Activated CD4-positive, alpha-beta memory T cell treated with anti-CD3 and anti-CD28 coated beads for 36 hours (primary cell): Measurements from ENCODE around the gene EMC10. TPM values are rescaled to one million over a fixed set of nuclear protein-coding genes. Genes with fewer than 3 reads are reported as not detected.
"Not testable (repeated sequence)": the region's sequence is repeated elsewhere in the genome, so short reads cannot be mapped to it uniquely, and the experiment has no call there.

Source experiments
- CTCF ChIA-PET: fragments of 350-600 bp; sonication (Branson Sonifier 250); formaldehyde crosslinking; loops from one replicate; lab custom pipeline; 2021; ENCODE audit warnings: antibody characterized with exemption, inconsistent platforms; lab: Charles Lee
- POLR2A ChIA-PET: fragments of 350-600 bp; sonication (Branson Sonifier 250); formaldehyde crosslinking; loops from one replicate; lab custom pipeline; 2021; ENCODE audit warnings: antibody characterized with exemption; lab: Charles Lee
- DNase-seq: peaks from one replicate; pipeline ENCODE4 v3.0.0-alpha.2; 2020
- H3K27ac Mint-ChIP-seq: one replicate; pipeline ENCODE4 v1.8.0; 2021; ENCODE audit warnings: mixed read lengths
- H3K27me3 Mint-ChIP-seq: one replicate; pipeline ENCODE4 v1.8.0; 2021; ENCODE audit warnings: mixed read lengths
- H3K36me3 Mint-ChIP-seq: one replicate; pipeline ENCODE4 v1.8.0; 2021; ENCODE audit warnings: mixed read lengths
- H3K4me1 Mint-ChIP-seq: one replicate; pipeline ENCODE4 v1.8.0; 2021; ENCODE audit warnings: low read depth, mixed read lengths
- H3K4me3 Mint-ChIP-seq: one replicate; pipeline ENCODE4 v1.8.0; 2021; ENCODE audit warnings: mild to moderate bottlenecking, mixed read lengths
- H3K9me3 Mint-ChIP-seq: one replicate; pipeline ENCODE4 v1.8.0; 2021; ENCODE audit warnings: mixed read lengths
- intact Hi-C: fragments of 100-400 bp; cut with micrococcal nuclease; formaldehyde crosslinking; loops from one replicate; pipeline ENCODE4 v1.15.1; 2023
- total RNA-seq, 2 experiments: library from RNA; stranded (reverse); gene quantifications; one replicate each; pipeline ENCODE4 v1.2.3, GENCODE V29; 2021

EMC10 gene
- total RNA-seq, 2 experiments from 2014 or later = 37.5 to 37.6 TPM

DNA sequence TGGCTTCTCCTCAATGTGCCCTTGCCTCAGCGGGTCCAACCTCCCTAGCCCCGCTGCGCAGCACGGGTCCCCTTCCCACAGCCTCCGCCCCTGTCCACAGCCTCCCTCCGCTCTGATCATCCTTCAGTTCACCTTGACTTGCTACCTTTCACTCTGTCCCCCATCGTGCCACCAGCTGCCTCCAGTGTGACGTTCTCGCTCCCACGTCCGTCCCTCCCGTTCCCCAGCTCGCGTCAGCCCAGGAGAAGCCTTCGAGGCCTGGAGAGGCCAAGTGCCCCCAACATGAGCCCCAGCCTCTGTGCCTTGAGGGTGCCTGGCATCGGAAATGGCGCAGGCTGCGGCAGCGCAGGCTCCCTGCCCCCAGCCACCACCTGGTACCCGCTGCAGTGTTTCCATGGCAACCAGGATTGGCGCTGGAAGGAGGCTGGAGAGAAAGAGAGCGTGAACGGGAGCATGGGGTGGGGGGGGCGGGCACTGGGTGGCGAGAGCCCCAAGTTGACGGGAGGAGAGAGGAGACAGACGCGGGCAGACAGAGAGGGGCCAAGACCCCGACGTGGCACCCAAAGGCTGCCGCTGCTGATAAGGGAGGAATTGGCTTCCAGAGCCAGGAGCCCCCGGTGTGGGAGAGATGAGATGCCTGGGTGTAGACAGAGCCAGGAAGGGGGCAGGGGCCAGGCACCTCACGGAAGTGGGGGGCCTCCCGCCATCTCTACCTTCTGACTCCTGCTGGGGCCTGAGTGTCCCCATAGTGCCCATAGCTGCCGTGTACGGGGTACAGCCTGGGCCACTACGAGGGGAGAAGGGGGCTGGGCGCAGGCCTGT lies 38.2 kb downstream of the EMC10 start:
- CTCF ChIA-PET = no interaction called here

DNA sequence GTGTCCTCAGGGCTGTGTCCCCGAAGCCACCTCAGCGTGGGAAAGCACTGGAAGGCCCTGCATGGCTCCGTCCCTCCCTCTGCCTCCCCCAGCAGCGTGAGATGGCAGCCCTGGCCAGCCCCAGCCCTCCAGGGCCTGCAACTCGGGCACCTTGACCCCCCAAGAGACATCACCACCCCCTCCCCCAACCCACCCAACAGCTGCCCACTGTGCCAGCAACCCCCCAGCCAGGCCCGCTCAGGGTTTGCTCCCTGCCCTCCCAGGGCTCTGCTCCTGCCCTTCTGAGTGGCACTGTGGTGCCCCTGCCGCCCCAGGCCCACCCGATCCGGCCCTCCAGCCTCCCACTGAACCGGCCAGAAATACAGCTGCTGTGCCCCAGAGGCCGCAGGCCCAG lies 38.9 kb downstream of the EMC10 start:
- ChIA-PET POLR2A (no interaction called here), CTCF (no interaction called here)
- Mint-ChIP-seq H3K9me3 (no peaks in the 10 kb centered on the region), H3K4me1 (peaks cover 14% of the 10 kb centered on the region), H3K27me3 (peaks cover 6% of the 10 kb centered on the region), H3K27ac (no peak overlapping the region), H3K4me3 (no peak overlapping the region), H3K36me3 (no peaks in the 10 kb centered on the region)
- intact Hi-C loops = no loop called here
- no peak for DNase-seq

More for the DNA sequence above, 38.2 kb downstream of the EMC10 start:
- H3K36me3 Mint-ChIP-seq = no peaks in the 10 kb centered on the region
- H3K4me3 Mint-ChIP-seq = no peak overlapping the region
- intact Hi-C loops = no loop called here
- peaks cover 14% of the 10 kb centered on the region for H3K4me1 Mint-ChIP-seq
- no peak overlapping the region for H3K27ac Mint-ChIP-seq
- peaks cover 6% of the 10 kb centered on the region for H3K27me3 Mint-ChIP-seq
- no peak for DNase-seq
- no peaks in the 10 kb centered on the region for H3K9me3 Mint-ChIP-seq
- POLR2A ChIA-PET = no interaction called here

DNA sequence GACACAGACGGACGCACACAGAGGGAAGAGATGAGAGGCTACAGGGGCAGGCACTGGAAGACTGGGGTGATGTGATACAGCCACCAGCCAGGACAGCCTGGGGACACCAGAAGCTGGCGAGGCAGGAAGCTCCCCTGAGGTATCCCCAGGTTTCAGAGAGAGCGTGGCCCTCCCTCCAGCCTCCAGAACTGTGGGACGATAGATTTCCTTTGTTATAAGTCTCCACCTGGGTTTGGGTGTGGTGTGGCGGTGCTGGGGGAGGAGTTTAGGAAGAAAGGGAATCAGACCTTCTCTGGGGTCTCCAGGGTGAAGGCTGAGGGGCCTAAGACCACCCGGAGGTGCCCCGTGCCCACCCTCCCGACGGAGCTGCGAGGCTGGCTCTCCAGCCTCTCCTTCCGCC lies 40.1 kb downstream of the EMC10 start:
- H3K4me3 Mint-ChIP-seq = no peak overlapping the region
- DNase-seq = no peak
- intact Hi-C loops = no loop called here
- peaks cover 8% of the 10 kb centered on the region for H3K4me1 Mint-ChIP-seq
- ChIA-PET CTCF (no interaction called here), POLR2A (no interaction called here)
- peaks cover 6% of the 10 kb centered on the region for H3K27me3 Mint-ChIP-seq
- H3K36me3 Mint-ChIP-seq = no peaks in the 10 kb centered on the region
- no peak overlapping the region for H3K27ac Mint-ChIP-seq
- no peaks in the 10 kb centered on the region for H3K9me3 Mint-ChIP-seq

DNA sequence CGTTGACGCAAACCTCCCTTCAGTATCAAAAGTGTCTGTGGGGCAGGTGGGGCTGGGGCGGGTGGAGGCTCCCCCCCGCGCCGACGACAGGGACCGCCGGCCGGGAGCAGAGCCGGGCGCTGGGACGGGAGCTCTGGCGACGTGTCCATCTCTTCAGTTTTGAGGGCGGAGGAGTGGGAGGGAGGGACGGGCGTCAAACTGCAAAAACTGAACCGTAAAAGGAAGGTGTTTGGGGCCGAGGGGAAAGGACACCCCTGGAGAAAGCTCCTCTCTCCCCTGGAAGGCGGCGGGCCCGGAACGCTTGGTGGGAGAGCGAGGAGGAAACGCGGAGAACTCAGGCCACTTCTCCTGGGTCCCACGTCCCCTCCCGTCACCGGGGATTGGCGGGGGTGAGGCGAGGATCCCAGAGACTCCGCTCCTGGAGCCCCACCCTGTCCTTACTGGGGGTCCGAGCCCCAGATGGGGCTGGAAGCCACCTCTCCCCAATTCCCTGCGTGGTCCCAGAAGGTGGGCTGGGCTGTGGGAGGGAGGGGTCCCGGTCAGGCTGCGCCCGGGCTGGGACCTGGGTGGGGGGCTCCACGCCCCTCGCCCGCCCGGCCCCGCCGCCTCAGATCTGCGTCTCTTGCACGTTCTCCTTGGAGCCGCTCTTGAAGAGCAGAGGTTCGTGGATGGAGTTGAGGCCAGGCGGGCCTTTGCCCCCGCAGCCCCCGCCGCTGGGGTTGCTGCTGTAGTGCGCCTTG lies 40.8 kb downstream of the EMC10 start:
- intact Hi-C loops = no loop called here
- Mint-ChIP-seq H3K4me3 (no peak overlapping the region), H3K36me3 (no peaks in the 10 kb centered on the region), H3K27me3 (peaks cover 6% of the 10 kb centered on the region), H3K27ac (no peak overlapping the region), H3K9me3 (no peaks in the 10 kb centered on the region), H3K4me1 (peaks cover 3% of the 10 kb centered on the region)
- ChIA-PET CTCF (no interaction called here), POLR2A (no interaction called here)
- DNase-seq = no peak

DNA sequence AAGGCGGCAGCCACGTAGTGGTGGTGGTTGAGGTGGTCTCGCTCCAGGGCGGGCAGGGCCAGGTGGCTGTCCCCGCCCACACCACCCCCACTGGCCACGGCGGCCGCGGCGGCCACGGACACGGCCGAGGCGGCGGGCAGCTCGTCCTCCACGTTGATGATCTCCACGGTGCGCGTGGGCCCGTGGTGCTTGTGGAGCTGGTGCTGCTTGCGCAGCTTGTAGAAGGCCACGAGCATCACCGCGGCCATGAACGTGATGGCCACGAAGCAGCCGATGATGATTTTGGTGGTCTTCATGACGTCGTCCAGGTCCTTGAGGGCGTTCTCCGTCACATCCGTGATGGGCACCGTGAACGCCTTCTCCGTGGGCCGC lies 41.4 kb downstream of the EMC10 start:
- peaks cover 3% of the 10 kb centered on the region for H3K4me1 Mint-ChIP-seq
- CTCF ChIA-PET = interaction anchor here (1.3 kb wide), 1 partner anchor 57 kb away, joined by 5 read pairs; no protein-coding TSS in a partner anchor

DNA sequence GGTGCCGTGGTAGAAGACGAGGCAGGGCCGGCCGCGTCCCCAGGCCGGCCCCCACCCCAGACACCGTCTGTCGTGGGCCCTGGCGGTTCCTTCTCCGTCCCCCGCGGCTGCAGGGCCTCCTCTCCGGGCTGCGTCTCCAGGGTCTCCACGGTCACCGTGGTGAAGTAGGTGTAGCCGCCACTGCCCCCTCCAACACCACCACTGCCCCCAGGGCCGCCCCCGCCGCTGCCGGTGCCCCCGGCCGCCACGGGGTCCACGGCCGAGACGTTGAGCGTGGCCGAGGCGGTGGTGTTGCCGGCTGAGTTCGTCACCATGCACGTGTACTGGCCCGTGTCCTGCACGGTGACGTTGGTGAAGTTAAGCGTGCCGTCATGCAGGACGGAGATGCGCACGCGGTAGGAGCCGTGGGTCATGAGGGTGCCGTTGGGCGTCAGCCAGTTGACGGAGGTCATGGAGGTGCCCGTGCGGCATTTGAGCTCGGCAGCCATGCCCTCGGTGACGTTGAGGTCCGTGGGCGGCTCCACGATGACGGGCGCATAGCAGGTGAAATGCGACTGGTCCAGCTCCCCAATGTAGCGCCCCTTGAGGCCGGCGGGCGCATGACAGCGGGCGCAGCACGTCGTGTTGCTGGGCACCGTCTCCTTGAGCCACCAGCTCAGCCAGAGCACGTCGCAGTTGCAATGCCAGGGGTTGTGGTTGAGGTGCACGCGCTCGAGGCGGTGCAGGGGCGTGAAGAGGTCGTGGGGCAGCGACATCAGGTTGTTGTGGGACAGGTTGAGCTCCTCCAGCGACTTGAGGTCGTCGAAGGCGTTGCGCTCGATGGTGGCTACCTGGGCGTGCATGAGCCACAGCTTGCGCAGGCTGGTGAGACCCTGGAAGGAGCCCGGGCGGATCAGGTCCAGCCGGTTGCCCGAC lies 42.0 kb downstream of the EMC10 start:
- H3K4me3 Mint-ChIP-seq = no peak overlapping the region
- POLR2A ChIA-PET = no interaction called here
- no peaks in the 10 kb centered on the region for H3K9me3 Mint-ChIP-seq
- no peak overlapping the region for H3K27ac Mint-ChIP-seq
- CTCF ChIA-PET = interaction anchor here (1.3 to 1.5 kb wide), 2 partner anchors 19 to 58 kb away, joined by 3 to 5 read pairs; no protein-coding TSS in a partner anchor
- H3K4me1 Mint-ChIP-seq = peaks cover 3% of the 10 kb centered on the region
- DNase-seq = no peak
- intact Hi-C loops = no loop called here
- H3K36me3 Mint-ChIP-seq = no peaks in the 10 kb centered on the region
- H3K27me3 Mint-ChIP-seq = peaks cover 3% of the 10 kb centered on the region

More for the DNA sequence above, 41.4 kb downstream of the EMC10 start:
- Mint-ChIP-seq H3K9me3 (no peaks in the 10 kb centered on the region), H3K4me3 (no peak overlapping the region), H3K27ac (no peak overlapping the region), H3K27me3 (peaks cover 6% of the 10 kb centered on the region), H3K36me3 (no peaks in the 10 kb centered on the region)
- intact Hi-C loops = no loop called here
- DNase-seq = no peak
- POLR2A ChIA-PET = no interaction called here

DNA sequence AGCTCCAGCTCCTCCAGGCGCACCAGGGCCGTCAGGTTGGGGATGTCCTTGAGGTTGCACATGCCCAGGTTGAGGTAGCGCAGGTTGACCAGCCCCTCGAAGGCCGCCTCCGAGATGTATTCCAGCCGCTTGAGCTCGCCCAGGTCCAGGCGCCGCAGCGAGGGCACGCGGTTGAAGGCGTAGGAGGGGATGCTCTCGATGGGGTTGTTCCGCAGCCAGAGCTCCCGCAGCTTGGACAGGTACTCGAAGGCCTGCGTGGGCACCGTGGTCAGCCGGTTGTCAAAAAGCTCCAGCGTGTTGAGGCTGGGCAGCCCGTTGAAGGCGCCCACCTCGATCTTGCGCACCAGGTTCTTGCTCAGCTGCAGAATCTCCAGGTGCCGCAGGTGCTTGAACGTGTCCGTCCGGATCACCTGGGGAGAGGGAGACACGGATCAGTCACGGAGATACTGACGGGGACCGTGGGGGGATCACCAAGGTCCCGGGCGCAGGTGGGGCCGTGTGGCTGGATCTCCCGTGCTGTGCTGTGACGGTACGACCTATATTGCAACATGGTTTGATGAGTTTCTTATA lies 42.8 kb downstream of the EMC10 start:
- no peaks in the 10 kb centered on the region for H3K36me3 Mint-ChIP-seq
- ChIA-PET CTCF (interaction anchor here (1.3 to 1.5 kb wide), 2 partner anchors 19 to 58 kb away, joined by 3 to 5 read pairs; no protein-coding TSS in a partner anchor), POLR2A (no interaction called here)
- no peak for DNase-seq
- no peak overlapping the region for H3K4me3 Mint-ChIP-seq
- no peaks in the 10 kb centered on the region for H3K9me3 Mint-ChIP-seq
- peaks cover 2% of the 10 kb centered on the region for H3K27me3 Mint-ChIP-seq
- intact Hi-C loops = no loop called here
- no peak overlapping the region for H3K27ac Mint-ChIP-seq
- peaks cover 3% of the 10 kb centered on the region for H3K4me1 Mint-ChIP-seq

DNA sequence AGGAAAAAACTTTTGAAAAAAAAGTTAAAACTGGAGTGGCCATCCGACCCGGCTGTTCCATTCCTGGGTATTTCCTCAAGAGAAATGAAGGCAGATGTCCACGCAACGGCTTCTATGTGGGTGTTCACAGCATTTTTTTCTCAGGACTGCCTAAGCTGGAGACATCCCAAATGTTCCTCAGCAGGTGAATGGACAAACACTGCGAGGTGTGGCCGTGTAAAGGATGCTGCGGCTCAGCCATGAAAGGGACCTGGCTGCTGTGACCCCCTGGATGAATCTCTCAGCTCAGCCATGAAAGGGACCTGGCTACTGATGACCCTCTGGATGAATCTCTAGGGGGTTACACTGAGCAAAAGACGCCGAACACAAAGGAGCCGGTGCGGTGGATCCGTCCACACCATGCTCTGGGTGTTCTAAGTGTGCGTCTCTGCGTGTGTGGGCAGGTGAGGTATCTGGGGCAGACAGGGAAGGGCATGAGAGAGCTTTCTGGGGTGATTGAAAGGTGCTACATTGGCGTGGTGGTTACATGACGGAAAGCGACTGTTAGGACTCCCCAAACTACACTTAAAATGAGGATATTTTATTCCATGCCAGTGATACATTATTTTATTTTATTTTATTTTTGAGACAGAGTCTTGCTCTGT lies 44.6 kb downstream of the EMC10 start:
- no peaks in the 10 kb centered on the region for H3K9me3 Mint-ChIP-seq
- CTCF ChIA-PET = interaction anchor here (1.3 to 1.8 kb wide), 2 partner anchors 16 to 35 kb away, joined by 4 to 5 read pairs; no protein-coding TSS in a partner anchor

DNA sequence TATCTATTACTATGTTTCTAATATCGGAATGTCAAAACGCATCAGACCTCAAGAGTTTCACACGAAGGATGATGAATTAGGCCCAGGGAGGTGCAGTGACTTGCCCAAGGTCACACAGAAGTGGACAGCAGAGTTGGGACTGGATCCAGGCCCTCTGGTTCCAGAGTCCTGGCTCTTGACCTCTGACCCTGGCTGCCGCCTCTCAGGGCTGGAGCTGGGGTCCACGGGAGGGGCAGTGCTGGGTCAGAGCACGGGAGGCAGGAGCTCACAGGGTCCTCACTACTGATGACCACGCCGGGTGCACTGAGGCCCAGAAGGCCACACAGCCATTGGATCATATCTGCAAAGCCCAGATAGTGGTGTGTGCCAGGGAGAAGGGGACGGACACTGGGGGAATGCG lies 46.6 kb downstream of the EMC10 start:
- intact Hi-C loops = no loop called here
- H3K36me3 Mint-ChIP-seq = no peaks in the 10 kb centered on the region
- H3K4me3 Mint-ChIP-seq = no peak overlapping the region
- peaks cover 6% of the 10 kb centered on the region for H3K27me3 Mint-ChIP-seq
- H3K4me1 Mint-ChIP-seq = no peaks in the 10 kb centered on the region
- H3K27ac Mint-ChIP-seq = no peak overlapping the region
- ChIA-PET POLR2A (interaction anchor here (1.0 kb wide), 1 partner anchor 11 kb away, joined by 3 read pairs; no protein-coding TSS in a partner anchor), CTCF (interaction anchor here (1.0 to 1.8 kb wide), 2 partner anchors 14 to 16 kb away, joined by 3 to 5 read pairs; no protein-coding TSS in a partner anchor)
- H3K9me3 Mint-ChIP-seq = no peaks in the 10 kb centered on the region
- no peak for DNase-seq

More for the DNA sequence above, 44.6 kb downstream of the EMC10 start:
- no peaks in the 10 kb centered on the region for H3K4me1 Mint-ChIP-seq
- no peak overlapping the region for H3K27ac Mint-ChIP-seq
- H3K36me3 Mint-ChIP-seq = no peaks in the 10 kb centered on the region
- no peak overlapping the region for H3K4me3 Mint-ChIP-seq
- POLR2A ChIA-PET = no interaction called here
- intact Hi-C loops = no loop called here
- DNase-seq = no peak
- peaks cover 2% of the 10 kb centered on the region for H3K27me3 Mint-ChIP-seq

DNA sequence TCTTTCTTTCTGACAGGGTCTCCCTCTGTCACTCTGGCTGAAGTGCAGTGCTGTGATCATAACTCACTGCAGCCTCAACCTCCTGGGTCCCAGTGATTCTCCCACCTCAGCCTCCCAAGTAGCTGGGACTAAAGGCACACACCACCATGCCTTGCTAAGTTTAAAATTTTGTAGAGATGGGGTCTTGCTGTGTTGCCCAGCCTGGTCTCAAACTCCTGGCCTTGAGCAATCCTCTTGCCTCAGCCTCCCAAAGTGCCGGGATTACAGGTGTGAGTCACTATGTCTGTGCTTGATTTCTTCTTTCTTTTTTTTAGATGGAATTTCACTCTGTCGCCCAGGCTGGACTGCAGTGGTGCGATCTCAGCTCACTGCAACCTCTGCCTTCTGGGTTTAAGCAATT lies 51.7 kb downstream of the EMC10 start:
- H3K27ac Mint-ChIP-seq, POLR2A ChIA-PET, intact Hi-C loops, H3K4me3 Mint-ChIP-seq, DNase-seq, H3K4me1 Mint-ChIP-seq, H3K9me3 Mint-ChIP-seq, H3K36me3 Mint-ChIP-seq: not testable (repeated sequence)
- CTCF ChIA-PET = interaction anchor here (1.4 to 1.9 kb wide), 2 partner anchors 10 to 28 kb away, joined by 4 to 7 read pairs; no protein-coding TSS in a partner anchor
- H3K27me3 Mint-ChIP-seq = peaks cover 22% of the 10 kb centered on the region

DNA sequence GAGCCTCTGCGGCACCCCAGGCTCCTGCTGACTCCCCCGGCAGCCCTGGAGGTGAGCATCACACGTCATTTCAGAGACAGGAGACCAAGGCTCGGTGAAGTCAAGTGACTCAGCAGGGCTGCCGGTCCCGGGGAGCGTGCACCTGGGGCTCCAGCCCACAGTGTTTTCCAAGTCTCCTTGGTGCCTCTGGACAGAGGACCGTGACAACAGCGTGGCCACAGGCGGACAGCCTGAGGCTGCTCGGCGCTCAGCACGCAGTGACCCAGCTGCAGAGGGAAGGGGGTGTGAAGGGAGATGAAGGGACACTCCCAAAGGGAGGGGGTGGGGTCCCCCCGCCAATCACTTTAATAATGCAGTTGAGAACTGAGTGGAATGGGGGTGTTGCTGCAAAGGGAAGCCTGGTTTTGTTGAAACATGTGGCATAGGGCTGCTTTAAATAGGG lies 54.9 kb downstream of the EMC10 start:
- Mint-ChIP-seq H3K4me3 (no peak overlapping the region), H3K4me1 (no peaks in the 10 kb centered on the region), H3K9me3 (peaks cover 12% of the 10 kb centered on the region), H3K36me3 (no peaks in the 10 kb centered on the region), H3K27ac (no peak overlapping the region), H3K27me3 (peaks cover 21% of the 10 kb centered on the region)
- ChIA-PET CTCF (no interaction called here), POLR2A (no interaction called here)
- intact Hi-C loops = no loop called here
- no peak for DNase-seq
